Prostate gland (tissue), 2 donors: ENCODE results near the gene CDK5RAP3.

ENCODE experiments used
- CTCF ChIP-seq, 4 experiments: fragments of 200-600 bp in 2 of 4; fragments of 450-650 bp in 2 of 4; sonication (generic) in 2 of 4; IDR thresholded peaks; 1 replicate in 3 of 4; 2 replicates in 1 of 4; pipeline ENCODE4 v1.5.1; 2016 to 2019; ENCODE audit warnings: antibody characterized with exemption in 4 of 4, mild to moderate bottlenecking in 2 of 4, moderate library complexity in 2 of 4
- POLR2A ChIP-seq: fragments of 450-650 bp; IDR thresholded peaks from one replicate; pipeline ENCODE4 v1.6.1; 2016; ENCODE audit warnings: antibody characterized with exemption, mild to moderate bottlenecking

- TF ChIP-seq CTCF (IDR thresholded peaks at IDR 0.05) (no peak), POLR2A (no peak)
Measured at GRCh38 chr17:47950448-47950847, 20.5 kb upstream of the CDK5RAP3 start.
